Activated CD8-positive, alpha-beta T cell treated with anti-CD3 and anti-CD28 coated beads for 36 hours (primary cell): ENCODE measurements around the gene NRSN2. TPM values are rescaled to one million over a fixed set of nuclear protein-coding genes. Genes with fewer than 3 reads are reported as not detected.

Experiments
- ATAC-seq: fragments of 200-7000 bp; cut with Tn5 transposase; one replicate; pipeline ENCODE4 v1.10.0; 2021; ENCODE audit warnings: mild to moderate bottlenecking, moderate library complexity
- CTCF ChIA-PET: fragments of 350-600 bp; sonication (Branson Sonifier 250); formaldehyde crosslinking; loops from one replicate; lab custom pipeline; 2021; ENCODE audit warnings: antibody characterized with exemption; lab: Charles Lee
- POLR2A ChIA-PET: fragments of 350-600 bp; sonication (Branson Sonifier 250); formaldehyde crosslinking; loops from one replicate; lab custom pipeline; 2021; ENCODE audit warnings: antibody characterized with exemption; lab: Charles Lee
- DNase-seq: peaks from one replicate; pipeline ENCODE4 v3.0.0-alpha.2; 2020
- H3K27ac Mint-ChIP-seq: one replicate; pipeline ENCODE4 v1.8.0; 2021; ENCODE audit warnings: mild to moderate bottlenecking, mixed read lengths
- H3K27me3 Mint-ChIP-seq: one replicate; pipeline ENCODE4 v1.8.0; 2021; ENCODE audit warnings: mixed read lengths
- H3K36me3 Mint-ChIP-seq: one replicate; pipeline ENCODE4 v1.8.0; 2021; ENCODE audit warnings: low read depth, mixed read lengths
- H3K4me1 Mint-ChIP-seq: one replicate; pipeline ENCODE4 v1.8.0; 2021; ENCODE audit warnings: low read depth, mixed read lengths
- H3K4me3 Mint-ChIP-seq: one replicate; pipeline ENCODE4 v1.8.0; 2021; ENCODE audit warnings: mild to moderate bottlenecking, moderate library complexity, mixed read lengths
- H3K9me3 Mint-ChIP-seq: one replicate; pipeline ENCODE4 v1.8.0; 2021; ENCODE audit warnings: mixed read lengths
- CTCF ChIP-seq: fragments of 200-600 bp; IDR thresholded peaks from one replicate; pipeline ENCODE4 v1.8.0; 2022; ENCODE audit warnings: antibody characterized with exemption, mild to moderate bottlenecking
- intact Hi-C: fragments of 100-400 bp; cut with micrococcal nuclease; formaldehyde crosslinking; loops from one replicate; pipeline ENCODE4 v1.10.0; 2022
- total RNA-seq, 2 experiments: library from RNA; stranded (reverse); gene quantifications; one replicate each; pipeline ENCODE4 v1.2.3, GENCODE V29; 2021

The NRSN2 gene
- total RNA-seq, 2 experiments from 2014 or later, result 8.0 to 8.7 TPM

DNA sequence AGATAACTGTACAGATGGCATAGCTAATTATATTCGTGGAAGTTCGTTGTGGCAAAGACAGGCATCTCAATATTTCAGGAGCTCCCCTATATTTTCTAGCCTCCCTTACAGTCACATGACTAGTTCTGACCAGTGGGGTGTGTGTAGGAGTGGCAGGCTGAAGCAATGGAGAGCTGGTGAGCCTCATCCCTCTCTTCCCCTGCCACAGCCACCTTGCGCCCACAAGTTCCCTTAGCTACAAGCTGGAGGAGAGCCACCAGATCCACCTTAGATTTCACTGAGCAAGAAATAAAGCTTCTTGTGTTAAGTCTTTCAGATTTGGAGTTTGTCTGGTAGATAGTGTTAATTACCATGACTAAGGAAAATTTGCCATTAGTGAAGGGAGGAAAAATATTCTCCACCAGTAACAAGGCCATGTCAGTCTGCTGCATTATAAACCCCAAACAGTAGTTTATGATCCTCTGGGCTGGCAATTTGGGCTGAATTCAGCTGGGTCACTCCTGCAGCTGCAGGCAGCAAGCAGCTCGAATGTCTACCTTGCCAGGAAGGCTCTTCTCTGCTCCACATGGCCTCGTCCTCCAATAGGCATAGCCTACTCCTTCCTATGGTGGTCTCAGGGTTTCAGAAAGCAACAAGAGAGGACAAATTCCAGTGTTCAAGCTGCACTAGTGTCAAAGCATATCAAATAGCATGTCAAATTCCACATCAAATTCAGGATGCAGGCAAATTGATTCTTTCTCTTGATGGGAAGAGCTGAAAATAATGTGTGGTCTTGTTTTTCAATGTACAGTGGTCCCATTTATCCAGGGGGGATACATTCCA lies 53.8 kb downstream of the NRSN2 start:
- Mint-ChIP-seq H3K4me3 (no peak overlapping the region), H3K27ac (peak overlapping the region; percentile 43), H3K4me1 (peaks cover 22% of the 10 kb centered on the region), H3K27me3 (no peaks in the 10 kb centered on the region), H3K36me3 (peaks cover 18% of the 10 kb centered on the region), H3K9me3 (peaks cover 4% of the 10 kb centered on the region)
- TF ChIP-seq CTCF, result no peak
- no peak for ATAC-seq
- ChIA-PET CTCF (interaction anchor here (0.7 to 2.4 kb wide), 6 partner anchors 10 to 247 kb away, joined by 3 to 6 read pairs (median 3); no protein-coding TSS in a partner anchor), POLR2A (interaction anchor here (1.4 to 2.1 kb wide), 3 partner anchors 10 to 20 kb away, joined by 4 to 8 read pairs (median 4); partner anchors contain the start of gene TRIB3)
- no peak for DNase-seq
- intact Hi-C loops, result no loop called here

- H3K9me3 Mint-ChIP-seq, result peaks cover 4% of the 10 kb centered on the region
- ATAC-seq, result peak; percentile 60
- TF ChIP-seq CTCF, result no peak
- no peak overlapping the region for H3K4me3 Mint-ChIP-seq
- peak; percentile 62 for DNase-seq
- H3K4me1 Mint-ChIP-seq, result peaks cover 24% of the 10 kb centered on the region
- peaks cover 11% of the 10 kb centered on the region for H3K36me3 Mint-ChIP-seq
- H3K27ac Mint-ChIP-seq, result peak overlapping the region; percentile 74
- intact Hi-C loops, result no loop called here
- no peaks in the 10 kb centered on the region for H3K27me3 Mint-ChIP-seq
- POLR2A ChIA-PET, result interaction anchor here (1.3 to 1.8 kb wide), 2 partner anchors 21 to 26 kb away, joined by 3 to 4 read pairs; partner anchors contain the start of gene TRIB3
- CTCF ChIA-PET, result interaction anchor here (1.1 to 2.4 kb wide), 3 partner anchors 11 to 48 kb away, joined by 3 to 6 read pairs (median 3); no protein-coding TSS in a partner anchor
These were observed 55.0 kb downstream of the NRSN2 start for GRCh38 chr20:401682-402495.

GRCh38 chr20:402496-402885 lies 55.6 kb downstream of the NRSN2 start:
- peaks cover 30% of the 10 kb centered on the region for H3K4me1 Mint-ChIP-seq

DNA sequence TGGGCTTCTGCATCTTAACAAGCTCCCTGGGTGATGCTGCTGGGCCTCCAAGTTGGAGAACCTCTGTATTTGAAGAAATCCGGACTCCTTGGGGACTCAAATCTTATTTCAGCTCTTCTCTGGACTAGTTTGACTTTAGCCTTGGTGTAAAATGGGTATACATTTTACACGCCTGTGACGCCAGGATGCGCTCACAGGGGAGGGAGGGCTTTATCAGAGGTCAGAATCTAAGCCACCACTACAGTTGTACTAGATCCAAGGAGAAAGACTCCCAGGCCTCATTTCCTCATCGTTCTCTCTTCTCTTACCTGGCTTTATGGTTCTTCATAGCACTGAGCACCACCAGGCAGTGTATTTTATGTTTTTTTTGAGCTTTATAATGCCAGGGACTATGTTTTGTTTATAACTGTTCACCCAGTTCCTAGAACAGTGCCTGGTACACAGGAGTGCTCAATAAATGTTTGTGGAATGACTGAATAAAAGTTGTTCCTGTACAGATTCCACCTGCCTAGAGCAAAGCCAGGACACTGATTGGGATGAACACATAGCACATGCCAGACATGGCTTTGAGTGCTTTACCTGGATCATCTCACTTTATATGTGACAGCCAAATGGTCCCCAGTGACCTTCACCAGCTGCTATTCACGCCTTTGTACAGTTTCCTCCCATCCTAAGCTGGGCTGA lies 56.1 kb downstream of the NRSN2 start:
- peak overlapping the region; percentile 72 for H3K27ac Mint-ChIP-seq
- DNase-seq (no peak), ATAC-seq (no peak)
- H3K27me3 Mint-ChIP-seq, result no peaks in the 10 kb centered on the region
- H3K4me1 Mint-ChIP-seq, result peaks cover 30% of the 10 kb centered on the region
- no peak for TF ChIP-seq CTCF
- H3K9me3 Mint-ChIP-seq, result peaks cover 4% of the 10 kb centered on the region
- H3K36me3 Mint-ChIP-seq, result peaks cover 4% of the 10 kb centered on the region
- CTCF ChIA-PET, result interaction anchor here (1.2 kb wide), 1 partner anchor 10 kb away, joined by 3 read pairs; no protein-coding TSS in a partner anchor
- POLR2A ChIA-PET, result interaction anchor here (1.3 to 1.4 kb wide), 2 partner anchors 20 to 24 kb away, joined by 3 to 4 read pairs; no protein-coding TSS in a partner anchor
- H3K4me3 Mint-ChIP-seq, result no peak overlapping the region
- intact Hi-C loops, result no loop called here

More at GRCh38 chr20:402496-402885, 55.6 kb downstream of the NRSN2 start:
- Mint-ChIP-seq H3K4me3 (no peak overlapping the region), H3K9me3 (peaks cover 4% of the 10 kb centered on the region), H3K36me3 (peaks cover 8% of the 10 kb centered on the region), H3K27ac (no peak overlapping the region), H3K27me3 (no peaks in the 10 kb centered on the region)
- DNase-seq, result no peak
- intact Hi-C loops, result no loop called here
- peak; percentile 28 for ATAC-seq
- no peak for TF ChIP-seq CTCF
- ChIA-PET POLR2A (interaction anchor here (1.3 to 1.8 kb wide), 2 partner anchors 22 to 25 kb away, joined by 3 to 4 read pairs; partner anchors contain the start of gene TRIB3), CTCF (interaction anchor here (1.2 kb wide), 1 partner anchor 10 kb away, joined by 3 read pairs; no protein-coding TSS in a partner anchor)
